K562 (cell line): Measurements from ENCODE around the gene CTIF.

Experiments used
- CBX2 ChIP-seq: fragments of 200-600 bp; sonication (generic); IDR thresholded peaks from one replicate; pipeline ENCODE4 v1.6.1; 2012; ENCODE audit warnings: mild to moderate bottlenecking, low read length, inconsistent platforms; ENCODE audit not compliant: insufficient read depth, poor library complexity, severe bottlenecking
- EP300 ChIP-seq: IDR thresholded peaks from 2 replicates; pipeline ENCODE4 v1.6.1; 2012; ENCODE audit warnings: low read length, improper control_type of control experiment
- RCOR1 ChIP-seq, 2 experiments: IDR thresholded peaks; 2 replicates each; pipeline ENCODE4 v1.6.1; 2012; ENCODE audit warnings: low read depth in 2 of 2, low read length in 2 of 2, borderline replicate concordance in 1 of 2, improper control_type of control experiment in 1 of 2

DNA sequence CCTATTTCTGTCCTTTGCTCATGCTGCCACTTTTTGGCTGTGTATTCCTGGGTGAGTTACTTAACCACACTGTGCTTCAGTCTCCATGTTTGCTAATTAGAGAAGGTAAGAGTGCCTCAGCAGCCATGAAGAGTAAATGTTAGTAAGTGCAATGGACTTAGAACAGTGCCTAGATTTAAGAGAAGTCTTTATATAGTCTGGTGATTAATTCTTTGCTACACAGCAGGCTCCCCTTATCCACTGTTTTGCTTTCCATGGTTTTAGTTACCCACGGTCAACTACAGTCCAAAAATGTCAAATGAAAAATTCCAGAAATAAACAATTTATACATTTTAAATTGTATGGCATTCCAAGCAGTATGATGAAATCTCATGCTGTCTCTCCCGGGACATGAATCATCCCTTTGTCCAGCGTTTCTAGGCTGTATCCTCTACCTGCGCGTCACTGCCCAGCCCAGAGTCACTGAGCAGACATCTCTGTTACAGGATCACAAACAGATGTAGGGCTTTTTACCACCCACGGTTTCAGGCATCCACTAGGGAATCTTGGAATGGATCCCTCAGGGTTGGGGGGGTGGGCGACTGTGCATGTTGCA, 91.0 kb downstream of the CTIF start:
- TF ChIP-seq RCOR1 (IDR thresholded peaks at IDR 0.05; ENCODE audit: borderline replicate concordance in 1 of 2, low read depth in 2 of 2, low read length in 2 of 2) (no peak), CBX2 (no peak), EP300 (no peak)
